WTC11 (cell line): ENCODE measurements around the gene OR4E1. TPM values are rescaled to one million over a fixed set of nuclear protein-coding genes. Genes with fewer than 3 reads are reported as not detected.
"Not testable (repeated sequence)": the region's sequence is repeated elsewhere in the genome, so short reads cannot be mapped to it uniquely, and the experiment has no call there.

Experiments used
- ATAC-seq: fragments of 200-7000 bp; cut with Tn5 transposase; 2 replicates; pipeline ENCODE4 v1.10.0; 2021; ENCODE audit warnings: mild to moderate bottlenecking, moderate library complexity
- CTCF ChIA-PET: fragments of 300-600 bp; sonication (Branson Sonifier 250); formaldehyde crosslinking; loops from one replicate; lab custom pipeline; 2021; ENCODE audit warnings: antibody characterized with exemption; lab: Charles Lee
- POLR2A ChIA-PET: fragments of 350-600 bp; sonication (Branson Sonifier 250); formaldehyde crosslinking; loops from one replicate; lab custom pipeline; 2021; ENCODE audit warnings: antibody characterized with exemption; lab: Charles Lee
- DNase-seq: peaks from one replicate; pipeline ENCODE4 v3.0.0; 2021; ENCODE audit warnings: low spot score
- H3K27ac Mint-ChIP-seq: 2 replicates; pipeline ENCODE4 v1.8.0; 2021; ENCODE audit warnings: mixed read lengths
- H3K27me3 Mint-ChIP-seq: 2 replicates; pipeline ENCODE4 v1.8.0; 2021; ENCODE audit warnings: low read depth, mild to moderate bottlenecking, moderate library complexity, mixed read lengths
- H3K36me3 Mint-ChIP-seq: 2 replicates; pipeline ENCODE4 v1.8.0; 2021; ENCODE audit warnings: mixed read lengths
- H3K4me1 Mint-ChIP-seq: 2 replicates; pipeline ENCODE4 v1.8.0; 2022; ENCODE audit warnings: mixed read lengths
- H3K4me3 Mint-ChIP-seq: 2 replicates; pipeline ENCODE4 v1.8.0; 2021; ENCODE audit warnings: mild to moderate bottlenecking, moderate library complexity, mixed read lengths
- H3K9me3 Mint-ChIP-seq: 2 replicates; pipeline ENCODE4 v1.8.0; 2021; ENCODE audit warnings: mixed read lengths
- CREB1 ChIP-seq: sonication (generic); formaldehyde crosslinking; IDR thresholded peaks from 2 replicates; pipeline ENCODE4 v1.8.0; 2023; ENCODE audit warnings: mild to moderate bottlenecking, missing genetic modification reagents
- ELF4 ChIP-seq: sonication (generic); formaldehyde crosslinking; IDR thresholded peaks from 2 replicates; pipeline ENCODE4 v1.8.1; 2022; ENCODE audit warnings: low read depth, mild to moderate bottlenecking, moderate library complexity, missing genetic modification reagents
- ESRRA ChIP-seq: sonication (generic); formaldehyde crosslinking; IDR thresholded peaks from 2 replicates; pipeline ENCODE4 v1.8.1; 2022; ENCODE audit warnings: mild to moderate bottlenecking, missing genetic modification reagents, borderline replicate concordance
- ETV6 ChIP-seq: sonication (generic); formaldehyde crosslinking; IDR thresholded peaks from 2 replicates; pipeline ENCODE4 v1.8.1; 2022; ENCODE audit warnings: mild to moderate bottlenecking, missing genetic modification reagents
- FOXK1 ChIP-seq: sonication (generic); formaldehyde crosslinking; IDR thresholded peaks from 2 replicates; pipeline ENCODE4 v1.8.0; 2022; ENCODE audit warnings: mild to moderate bottlenecking, moderate library complexity, missing genetic modification reagents
- FOXP1 ChIP-seq: sonication (generic); formaldehyde crosslinking; IDR thresholded peaks from 2 replicates; pipeline ENCODE4 v1.8.0; 2022; ENCODE audit warnings: missing genetic modification reagents, mild to moderate bottlenecking, moderate library complexity, borderline replicate concordance
- IRF2 ChIP-seq: sonication (generic); formaldehyde crosslinking; IDR thresholded peaks from 2 replicates; pipeline ENCODE4 v1.8.0; 2022; ENCODE audit warnings: low read depth, missing genetic modification reagents, borderline replicate concordance
- JAZF1 ChIP-seq: fragments of 250-450 bp; sonication (Bioruptor Pico); IDR thresholded peaks from 2 replicates; pipeline ENCODE4 v1.9.0; 2021; ENCODE audit warnings: moderate library complexity, mild to moderate bottlenecking, inconsistent platforms
- KAT7 ChIP-seq: sonication (generic); formaldehyde crosslinking; IDR thresholded peaks from 2 replicates; pipeline ENCODE4 v1.8.1; 2023; ENCODE audit warnings: missing genetic modification reagents, mild to moderate bottlenecking, borderline replicate concordance
- NFATC4 ChIP-seq: fragments of 250-450 bp; sonication (Bioruptor Pico); IDR thresholded peaks from 2 replicates; pipeline ENCODE4 v1.9.0; 2021; ENCODE audit warnings: mild to moderate bottlenecking
- NFYB ChIP-seq: sonication (generic); formaldehyde crosslinking; conservative IDR thresholded peaks from 2 replicates; pipeline ENCODE4 v1.8.0; 2022; ENCODE audit warnings: low read depth, missing genetic modification reagents
- PRRX2 ChIP-seq: fragments of 250-450 bp; sonication (Bioruptor Pico); IDR thresholded peaks from 2 replicates; pipeline ENCODE4 v1.8.0; 2021; ENCODE audit warnings: mild to moderate bottlenecking
- RORB ChIP-seq: fragments of 250-450 bp; sonication (Bioruptor Pico); IDR thresholded peaks from 2 replicates; pipeline ENCODE4 v1.9.0; 2021; ENCODE audit warnings: mild to moderate bottlenecking
- SMAD3 ChIP-seq: sonication (generic); formaldehyde crosslinking; IDR thresholded peaks from 2 replicates; pipeline ENCODE4 v1.8.0; 2022; ENCODE audit warnings: missing genetic modification reagents, mild to moderate bottlenecking, borderline replicate concordance
- TEAD1 ChIP-seq: sonication (generic); formaldehyde crosslinking; IDR thresholded peaks from 2 replicates; pipeline ENCODE4 v1.8.0; 2022; ENCODE audit warnings: mild to moderate bottlenecking, missing genetic modification reagents
- ZBTB21 ChIP-seq: sonication (generic); formaldehyde crosslinking; IDR thresholded peaks from 2 replicates; pipeline ENCODE4 v1.8.1; 2023; ENCODE audit warnings: mild to moderate bottlenecking, missing genetic modification reagents, borderline replicate concordance
- ZNF263 ChIP-seq: sonication (generic); formaldehyde crosslinking; IDR thresholded peaks from 2 replicates; pipeline ENCODE4 v1.8.1; 2022; ENCODE audit warnings: low read depth, mild to moderate bottlenecking, moderate library complexity, missing genetic modification reagents
- total RNA-seq: library from RNA; stranded (reverse); gene quantifications from 3 replicates; pipeline ENCODE4 v1.2.3, GENCODE V29; 2021
- TF ChIP-seq, protein P1 (sequence below): sonication (generic); formaldehyde crosslinking; IDR thresholded peaks from 2 replicates; pipeline ENCODE4 v1.8.1; 2023; ENCODE audit warnings: mild to moderate bottlenecking, moderate library complexity, missing genetic modification reagents
- TF ChIP-seq, protein P2 (sequence below): sonication (generic); formaldehyde crosslinking; IDR thresholded peaks from 2 replicates; pipeline ENCODE4 v1.8.1; 2022; ENCODE audit warnings: low read depth, missing genetic modification reagents, borderline replicate concordance
- TF ChIP-seq, protein P3 (sequence below): fragments of 200-600 bp; IDR thresholded peaks from 2 replicates; pipeline ENCODE4 v1.8.0; 2022; ENCODE audit warnings: antibody characterized with exemption
- TF ChIP-seq, protein P4 (sequence below): sonication (generic); formaldehyde crosslinking; IDR thresholded peaks from 2 replicates; pipeline ENCODE4 v1.8.1; 2022; ENCODE audit warnings: low read depth, mild to moderate bottlenecking, moderate library complexity, missing genetic modification reagents, borderline replicate concordance

The OR4E1 gene
- total RNA-seq, 1 experiment from 2014 or later, result not detected

DNA sequence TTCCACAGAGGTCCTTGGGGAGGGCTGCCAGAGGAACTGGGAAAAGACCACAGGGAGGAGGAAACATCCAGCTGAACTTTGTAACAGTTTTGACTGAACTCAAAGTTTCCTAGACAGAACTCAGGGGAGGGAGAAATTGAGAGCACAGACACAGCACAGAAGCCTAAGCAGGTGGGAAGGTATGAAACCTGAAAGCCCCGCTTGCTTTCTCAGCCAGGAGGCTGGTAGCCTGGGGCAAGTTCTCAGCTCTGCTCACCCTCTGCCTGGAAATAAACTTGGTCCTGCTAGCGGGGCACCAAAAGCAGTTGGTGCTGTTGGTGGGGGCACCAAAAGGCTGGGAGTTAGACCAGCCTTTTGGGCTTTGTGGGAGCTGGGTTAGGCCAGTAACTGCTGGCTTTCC is 25.9 kb upstream of the OR4E1 start:
- H3K4me3 Mint-ChIP-seq, result no peak overlapping the region
- CTCF ChIA-PET, result interaction anchor here (0.9 to 2.6 kb wide), 3 partner anchors 12 to 279 kb away, joined by 3 to 8 read pairs (median 3); no protein-coding TSS in a partner anchor
- POLR2A ChIA-PET, result no interaction called here
- H3K4me1 Mint-ChIP-seq, result no peaks in the 10 kb centered on the region
- peaks cover 7% of the 10 kb centered on the region for H3K9me3 Mint-ChIP-seq
- H3K27ac Mint-ChIP-seq, result no peak overlapping the region
- TF ChIP-seq, protein P1, sequence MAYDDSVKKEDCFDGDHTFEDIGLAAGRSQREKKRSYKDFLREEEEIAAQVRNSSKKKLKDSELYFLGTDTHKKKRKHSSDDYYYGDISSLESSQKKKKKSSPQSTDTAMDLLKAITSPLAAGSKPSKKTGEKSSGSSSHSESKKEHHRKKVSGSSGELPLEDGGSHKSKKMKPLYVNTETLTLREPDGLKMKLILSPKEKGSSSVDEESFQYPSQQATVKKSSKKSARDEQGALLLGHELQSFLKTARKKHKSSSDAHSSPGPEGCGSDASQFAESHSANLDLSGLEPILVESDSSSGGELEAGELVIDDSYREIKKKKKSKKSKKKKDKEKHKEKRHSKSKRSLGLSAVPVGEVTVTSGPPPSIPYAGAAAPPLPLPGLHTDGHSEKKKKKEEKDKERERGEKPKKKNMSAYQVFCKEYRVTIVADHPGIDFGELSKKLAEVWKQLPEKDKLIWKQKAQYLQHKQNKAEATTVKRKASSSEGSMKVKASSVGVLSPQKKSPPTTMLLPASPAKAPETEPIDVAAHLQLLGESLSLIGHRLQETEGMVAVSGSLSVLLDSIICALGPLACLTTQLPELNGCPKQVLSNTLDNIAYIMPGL, result no peak
- TF ChIP-seq ZBTB21 (CRISPR knock-in tag), result no peak
- TF ChIP-seq ELF4, result no peak
- TF ChIP-seq, protein P2, sequence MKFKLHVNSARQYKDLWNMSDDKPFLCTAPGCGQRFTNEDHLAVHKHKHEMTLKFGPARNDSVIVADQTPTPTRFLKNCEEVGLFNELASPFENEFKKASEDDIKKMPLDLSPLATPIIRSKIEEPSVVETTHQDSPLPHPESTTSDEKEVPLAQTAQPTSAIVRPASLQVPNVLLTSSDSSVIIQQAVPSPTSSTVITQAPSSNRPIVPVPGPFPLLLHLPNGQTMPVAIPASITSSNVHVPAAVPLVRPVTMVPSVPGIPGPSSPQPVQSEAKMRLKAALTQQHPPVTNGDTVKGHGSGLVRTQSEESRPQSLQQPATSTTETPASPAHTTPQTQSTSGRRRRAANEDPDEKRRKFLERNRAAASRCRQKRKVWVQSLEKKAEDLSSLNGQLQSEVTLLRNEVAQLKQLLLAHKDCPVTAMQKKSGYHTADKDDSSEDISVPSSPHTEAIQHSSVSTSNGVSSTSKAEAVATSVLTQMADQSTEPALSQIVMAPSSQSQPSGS (CRISPR knock-in tag), result no peak
- no peak for TF ChIP-seq FOXK1 (CRISPR knock-in tag)
- TF ChIP-seq CREB1, result no peak
- TF ChIP-seq TEAD1, result no peak
- TF ChIP-seq SMAD3 (CRISPR knock-in tag), result no peak
- TF ChIP-seq, protein P3, sequence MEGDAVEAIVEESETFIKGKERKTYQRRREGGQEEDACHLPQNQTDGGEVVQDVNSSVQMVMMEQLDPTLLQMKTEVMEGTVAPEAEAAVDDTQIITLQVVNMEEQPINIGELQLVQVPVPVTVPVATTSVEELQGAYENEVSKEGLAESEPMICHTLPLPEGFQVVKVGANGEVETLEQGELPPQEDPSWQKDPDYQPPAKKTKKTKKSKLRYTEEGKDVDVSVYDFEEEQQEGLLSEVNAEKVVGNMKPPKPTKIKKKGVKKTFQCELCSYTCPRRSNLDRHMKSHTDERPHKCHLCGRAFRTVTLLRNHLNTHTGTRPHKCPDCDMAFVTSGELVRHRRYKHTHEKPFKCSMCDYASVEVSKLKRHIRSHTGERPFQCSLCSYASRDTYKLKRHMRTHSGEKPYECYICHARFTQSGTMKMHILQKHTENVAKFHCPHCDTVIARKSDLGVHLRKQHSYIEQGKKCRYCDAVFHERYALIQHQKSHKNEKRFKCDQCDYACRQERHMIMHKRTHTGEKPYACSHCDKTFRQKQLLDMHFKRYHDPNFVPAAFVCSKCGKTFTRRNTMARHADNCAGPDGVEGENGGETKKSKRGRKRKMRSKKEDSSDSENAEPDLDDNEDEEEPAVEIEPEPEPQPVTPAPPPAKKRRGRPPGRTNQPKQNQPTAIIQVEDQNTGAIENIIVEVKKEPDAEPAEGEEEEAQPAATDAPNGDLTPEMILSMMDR, result no peak
- peaks cover 2% of the 10 kb centered on the region; the same call in 1 of the 2 replicates for H3K27me3 Mint-ChIP-seq
- H3K36me3 Mint-ChIP-seq, result no peaks in the 10 kb centered on the region
- DNase-seq (no peak), ATAC-seq (no peak)

DNA sequence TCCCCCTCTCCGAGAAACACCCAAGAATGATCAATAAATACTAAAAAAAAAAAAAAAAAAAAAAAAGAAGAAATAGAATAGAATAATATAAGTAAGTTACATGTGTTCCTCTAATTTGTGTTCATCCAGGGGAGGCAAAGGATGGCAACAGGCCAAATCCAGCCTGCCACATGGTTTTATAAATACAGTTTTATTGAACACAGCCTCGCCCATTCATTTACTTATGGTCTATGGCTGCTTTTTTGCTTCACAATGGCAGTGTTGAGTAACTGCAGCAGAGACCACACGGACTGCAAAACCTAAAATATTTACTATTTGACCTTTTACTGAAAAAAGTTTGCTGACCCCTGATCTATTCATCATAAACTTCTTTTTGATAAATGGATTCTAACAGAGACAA is 24.9 kb upstream of the OR4E1 start:
- H3K4me1 Mint-ChIP-seq, ATAC-seq, H3K36me3 Mint-ChIP-seq, H3K27ac Mint-ChIP-seq, H3K27me3 Mint-ChIP-seq, H3K4me3 Mint-ChIP-seq, DNase-seq, H3K9me3 Mint-ChIP-seq, POLR2A ChIA-PET: not testable (repeated sequence)
- CTCF ChIA-PET, result interaction anchor here (1.2 to 2.6 kb wide), 2 partner anchors 25 to 280 kb away, joined by 3 to 8 read pairs; no protein-coding TSS in a partner anchor

DNA sequence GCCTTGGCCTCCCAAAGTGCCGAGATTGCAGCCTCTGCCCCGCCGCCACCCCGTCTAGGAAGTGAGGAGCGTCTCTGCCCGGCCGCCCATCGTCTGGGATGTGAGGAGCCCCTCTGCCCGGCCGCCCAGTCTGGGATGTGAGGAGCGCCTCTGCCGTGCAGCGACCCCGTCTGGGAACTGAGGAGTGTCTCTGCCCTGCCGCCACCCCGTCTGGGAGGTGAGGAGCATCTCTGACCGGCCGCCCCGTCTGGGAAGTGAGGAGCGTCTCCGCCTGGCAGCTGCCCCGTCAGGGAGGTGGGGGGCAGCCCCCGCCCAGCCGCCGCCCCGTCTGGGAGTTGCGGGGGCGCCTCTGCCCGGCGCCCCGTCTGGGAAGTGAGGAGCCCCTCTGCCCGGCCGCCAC is 24.0 kb upstream of the OR4E1 start:
- CTCF ChIA-PET, ATAC-seq, H3K36me3 Mint-ChIP-seq, H3K27me3 Mint-ChIP-seq, POLR2A ChIA-PET, H3K4me3 Mint-ChIP-seq, H3K9me3 Mint-ChIP-seq, H3K27ac Mint-ChIP-seq, DNase-seq, H3K4me1 Mint-ChIP-seq: not testable (repeated sequence)

DNA sequence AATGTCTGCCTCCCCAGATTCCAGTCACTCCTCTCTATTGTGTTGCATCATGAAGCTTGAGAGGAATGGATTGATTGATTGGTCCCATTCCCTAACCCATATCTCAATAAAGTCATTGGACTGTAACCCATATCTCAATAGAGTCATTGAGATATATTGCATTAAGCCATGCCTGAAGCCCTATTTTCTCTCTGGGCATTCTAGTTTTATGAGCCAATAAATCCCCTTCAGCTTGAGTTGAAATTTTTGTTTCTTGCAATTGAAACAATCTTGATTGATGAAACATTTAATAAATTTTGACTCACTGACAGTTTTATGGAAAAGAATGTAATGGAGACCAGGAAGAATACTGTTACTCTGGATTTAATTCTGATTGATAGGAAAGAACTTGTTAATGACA is 20.8 kb upstream of the OR4E1 start:
- no peak for ATAC-seq
- Mint-ChIP-seq H3K4me1 (no peaks in the 10 kb centered on the region), H3K36me3 (no peaks in the 10 kb centered on the region), H3K27me3 (peaks cover 9% of the 10 kb centered on the region), H3K9me3 (peaks cover 7% of the 10 kb centered on the region), H3K27ac (no peak overlapping the region), H3K4me3 (no peak overlapping the region)
- no peak for DNase-seq
- ChIA-PET CTCF (interaction anchor here (1.2 to 1.3 kb wide), 3 partner anchors 10 to 284 kb away, joined by 3 to 7 read pairs (median 3); no protein-coding TSS in a partner anchor), POLR2A (no interaction called here)
- TF ChIP-seq ELF4 (no peak), NFYB (CRISPR knock-in tag) (no peak), RORB (no peak), ESRRA (CRISPR knock-in tag) (no peak), KAT7 (CRISPR knock-in tag) (no peak), IRF2 (CRISPR knock-in tag) (no peak), CREB1 (no peak), NFATC4 (CRISPR knock-in tag) (no peak), ZNF263 (CRISPR knock-in tag) (no peak), FOXP1 (CRISPR knock-in tag) (no peak), ETV6 (no peak), FOXK1 (CRISPR knock-in tag) (no peak), JAZF1 (CRISPR knock-in tag) (no peak), PRRX2 (no peak)
- TF ChIP-seq, protein P4, sequence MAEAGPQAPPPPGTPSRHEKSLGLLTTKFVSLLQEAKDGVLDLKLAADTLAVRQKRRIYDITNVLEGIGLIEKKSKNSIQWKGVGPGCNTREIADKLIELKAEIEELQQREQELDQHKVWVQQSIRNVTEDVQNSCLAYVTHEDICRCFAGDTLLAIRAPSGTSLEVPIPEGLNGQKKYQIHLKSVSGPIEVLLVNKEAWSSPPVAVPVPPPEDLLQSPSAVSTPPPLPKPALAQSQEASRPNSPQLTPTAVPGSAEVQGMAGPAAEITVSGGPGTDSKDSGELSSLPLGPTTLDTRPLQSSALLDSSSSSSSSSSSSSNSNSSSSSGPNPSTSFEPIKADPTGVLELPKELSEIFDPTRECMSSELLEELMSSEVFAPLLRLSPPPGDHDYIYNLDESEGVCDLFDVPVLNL (CRISPR knock-in tag), result no peak
